K562 (cell line): ENCODE data around the gene UBN2. TPM values are rescaled to one million over a fixed set of nuclear protein-coding genes. Genes with fewer than 3 reads are reported as not detected.

Source experiments
- ATAC-seq: fragments of 200-7000 bp; cut with Tn5 transposase; 3 replicates; pipeline ENCODE4 v1.9.1; 2020; ENCODE audit warnings: moderate library complexity
- BruUV-seq: library from RNA; stranded (reverse); fragments of 400-500 nt; replicated peaks from 2 replicates; lab custom pipeline; 2021; lab: Mats Ljungman, UMichigan
- CTCF ChIA-PET: fragments of 300-600 bp; formaldehyde crosslinking; extraction: SDS; loops from one replicate; lab custom pipeline; 2021; ENCODE audit warnings: low intra/inter-chr PET ratio; lab: Yijun Ruan, JAX
- POLR2A ChIA-PET: fragments of 300-600, 350-650 bp; sonication (Branson Sonifier 250); formaldehyde crosslinking; extraction: SDS; loops from one replicate; lab custom pipeline; 2021; ENCODE audit warnings: antibody characterized with exemption, inconsistent platforms; lab: Yijun Ruan, JAX
- DNase-seq, 4 experiments: peaks; one replicate each; pipeline versions ENCODE4 v3.0.0 to v3.0.0-alpha.2; 2011 to 2018; ENCODE audit warnings: low spot score in 3 of 4, mixed read lengths in 3 of 4; ENCODE audit errors: extremely low read depth in 1 of 4
- FAIRE-seq: peaks from 2 replicates; lab custom pipeline; 2011; peaks lifted over from hg19 to GRCh38; lab: Jason Lieb, UNC
- H2AFZ ChIP-seq: 2 replicates; pipeline ENCODE4 v1.6.0; 2011; ENCODE audit warnings: low read depth, low read length, control low read depth, inconsistent platforms
- H3K27ac ChIP-seq: fragments of 200-600 bp; 3 replicates; pipeline ENCODE4 v1.8.0; 2011; ENCODE audit warnings: low read depth, mild to moderate bottlenecking, control low read depth, inconsistent platforms, low read length, moderate library complexity, mixed read lengths; ENCODE audit errors: extremely low read depth
- H3K27me3 ChIP-seq, 2 experiments: fragments of 300-600 bp in 1 of 2; 2 replicates in 1 of 2; 3 replicates in 1 of 2; pipeline versions ENCODE4 v1.6.0 to v1.8.0; 2011; ENCODE audit warnings: inconsistent platforms in 2 of 2, low read length in 2 of 2, mild to moderate bottlenecking in 1 of 2, mixed read lengths in 1 of 2, moderate library complexity in 1 of 2; ENCODE audit not compliant: control insufficient read depth in 2 of 2, insufficient read depth in 2 of 2
- H3K36me3 ChIP-seq: fragments of 300-600 bp; 3 replicates; pipeline ENCODE4 v1.8.0; 2011; ENCODE audit warnings: mild to moderate bottlenecking, low read length, inconsistent platforms; ENCODE audit not compliant: control insufficient read depth, insufficient read depth
- H3K4me1 ChIP-seq, 2 experiments: fragments of 200-600 bp in 1 of 2; replicated peaks in 1 of 2; 2 replicates in 1 of 2; 3 replicates in 1 of 2; pipeline versions ENCODE4 v1.5.1 to v1.8.0; 2011; ENCODE audit warnings: inconsistent platforms in 2 of 2, low read length in 2 of 2, mild to moderate bottlenecking in 1 of 2, mixed read lengths in 1 of 2, moderate library complexity in 1 of 2; ENCODE audit not compliant: control insufficient read depth in 2 of 2, insufficient read depth in 2 of 2
- H3K4me2 ChIP-seq: 2 replicates; pipeline ENCODE4 v1.6.1; 2011; ENCODE audit warnings: low read length, control low read depth, inconsistent platforms, mixed read lengths; ENCODE audit not compliant: insufficient read depth
- H3K4me3 ChIP-seq: fragments of 200-600 bp; sonication (generic), shearing (Covaris generic); 2 replicates; pipeline ENCODE4 v1.5.1; 2016; ENCODE audit warnings: control low read depth, inconsistent platforms
- H3K79me2 ChIP-seq: fragments of 200-600 bp; 3 replicates; pipeline ENCODE4 v1.8.0; 2011; ENCODE audit warnings: low read length, inconsistent platforms; ENCODE audit not compliant: control insufficient read depth, insufficient read depth
- H3K9ac ChIP-seq, 2 experiments: 2 replicates each; pipeline versions ENCODE4 v1.6.0 to v1.6.1; 2011; ENCODE audit warnings: low read depth in 2 of 2, low read length in 2 of 2, control low read depth in 1 of 2, inconsistent platforms in 1 of 2, mild to moderate bottlenecking in 1 of 2, mixed read lengths in 1 of 2; ENCODE audit not compliant: insufficient read depth in 1 of 2
- H3K9me1 ChIP-seq: one replicate; pipeline ENCODE4 v1.6.0; 2011; ENCODE audit warnings: inconsistent platforms, mild to moderate bottlenecking, low read length, moderate library complexity; ENCODE audit not compliant: control insufficient read depth, insufficient read depth
- H3K9me3 ChIP-seq: replicated peaks from 2 replicates; pipeline ENCODE4 v1.5.1; 2011; ENCODE audit warnings: low read depth, low read length, inconsistent platforms; ENCODE audit not compliant: control insufficient read depth, insufficient read depth
- H4K20me1 ChIP-seq: replicated peaks from 2 replicates; pipeline ENCODE4 v1.6.1; 2011; ENCODE audit warnings: low read length, inconsistent platforms, mixed read lengths; ENCODE audit not compliant: control insufficient read depth, insufficient read depth
- ATF3 ChIP-seq, 2 experiments: fragments of 450-650 bp in 1 of 2; sonication (generic) in 1 of 2; formaldehyde crosslinking in 1 of 2; IDR thresholded peaks in 1 of 2; conservative IDR thresholded peaks in 1 of 2; 2 replicates each; pipeline versions ENCODE4 v1.6.1 to v1.8.1; 2016 to 2023; ENCODE audit warnings: mild to moderate bottlenecking in 2 of 2, moderate library complexity in 2 of 2, inconsistent platforms in 1 of 2, missing genetic modification reagents in 1 of 2
- CHD4 ChIP-seq: fragments of 200-600 bp; sonication (generic); IDR thresholded peaks from 3 replicates; pipeline ENCODE4 v1.6.1; 2012; ENCODE audit warnings: low read depth, mild to moderate bottlenecking, mixed read lengths, low read length, inconsistent platforms; ENCODE audit not compliant: insufficient read depth, insufficient replicate concordance, poor library complexity, severe bottlenecking
- CREM ChIP-seq: IDR thresholded peaks from 2 replicates; pipeline ENCODE4 v1.6.1; 2014; ENCODE audit warnings: antibody characterized with exemption, low read depth
- CSDE1 ChIP-seq, 2 experiments: fragments of 450-650 bp; IDR thresholded peaks; 2 replicates each; pipeline ENCODE4 v1.6.1; 2016; ENCODE audit warnings: mild to moderate bottlenecking in 1 of 2
- GABPB2 ChIP-seq: fragments of 250-450 bp; sonication (Bioruptor Pico); conservative IDR thresholded peaks from 2 replicates; pipeline ENCODE4 v1.5.1; 2021; ENCODE audit warnings: mild to moderate bottlenecking
- GTF2B ChIP-seq: IDR thresholded peaks from 2 replicates; pipeline ENCODE4 v1.6.1; 2011; ENCODE audit not compliant: insufficient read length; ENCODE audit errors: extremely low read depth
- HDAC2 ChIP-seq: fragments of 450-650 bp; IDR thresholded peaks from 2 replicates; pipeline ENCODE4 v1.6.1; 2016; ENCODE audit warnings: mild to moderate bottlenecking
- HMBOX1 ChIP-seq: sonication (generic); IDR thresholded peaks from 2 replicates; pipeline ENCODE4 v1.6.1; 2016
- KAT7 ChIP-seq: sonication (generic); formaldehyde crosslinking; IDR thresholded peaks from 2 replicates; pipeline ENCODE4 v1.8.0; 2022; ENCODE audit warnings: missing genetic modification reagents, mild to moderate bottlenecking, borderline replicate concordance
- KAT8 ChIP-seq: fragments of 450-650 bp; IDR thresholded peaks from 2 replicates; pipeline ENCODE4 v1.6.1; 2016; ENCODE audit warnings: low read depth, mild to moderate bottlenecking
- LEF1 ChIP-seq: fragments of 450-650 bp; IDR thresholded peaks from 2 replicates; pipeline ENCODE4 v1.6.1; 2016; ENCODE audit warnings: mild to moderate bottlenecking
- MAX ChIP-seq: sonication (generic); formaldehyde crosslinking; IDR thresholded peaks from 2 replicates; pipeline ENCODE4 v1.9.0; 2022; ENCODE audit warnings: mild to moderate bottlenecking, missing genetic modification reagents
- NCOA2 ChIP-seq, 2 experiments: fragments of 450-650 bp; IDR thresholded peaks; 2 replicates each; pipeline ENCODE4 v1.6.1; 2018; ENCODE audit warnings: mild to moderate bottlenecking in 2 of 2, moderate library complexity in 1 of 2; ENCODE audit not compliant: partially characterized antibody in 2 of 2
- NR1H2 ChIP-seq: sonication (generic); formaldehyde crosslinking; IDR thresholded peaks from 2 replicates; pipeline ENCODE4 v1.4.0; 2020; ENCODE audit warnings: mild to moderate bottlenecking, missing genetic modification reagents
- PHF21A ChIP-seq: fragments of 450-650 bp; IDR thresholded peaks from 2 replicates; pipeline ENCODE4 v1.6.1; 2017; ENCODE audit warnings: low read depth, borderline replicate concordance
- POU5F1 ChIP-seq: fragments of 150-350 bp; IDR thresholded peaks from 2 replicates; pipeline ENCODE4 v1.6.1; 2014; ENCODE audit warnings: borderline replicate concordance, low read length, low read depth, mild to moderate bottlenecking; ENCODE audit not compliant: partially characterized antibody
- SNIP1 ChIP-seq: fragments of 450-650 bp; IDR thresholded peaks from 2 replicates; pipeline ENCODE4 v1.7.1; 2017; ENCODE audit warnings: low read depth, mild to moderate bottlenecking
- STAG1 ChIP-seq: sonication (generic); formaldehyde crosslinking; IDR thresholded peaks from 2 replicates; pipeline ENCODE4 v1.5.0; 2020; ENCODE audit warnings: missing genetic modification reagents, borderline replicate concordance
- ZNF224 ChIP-seq: sonication (generic); formaldehyde crosslinking; IDR thresholded peaks from 2 replicates; pipeline ENCODE4 v1.8.0; 2022; ENCODE audit warnings: mild to moderate bottlenecking, missing genetic modification reagents
- ZNF282 ChIP-seq: sonication (generic); formaldehyde crosslinking; IDR thresholded peaks from 2 replicates; pipeline ENCODE4 v1.8.1; 2023; ENCODE audit warnings: missing genetic modification reagents
- ZNF311 ChIP-seq: fragments of 250-450 bp; sonication (Bioruptor Pico); IDR thresholded peaks from 2 replicates; pipeline ENCODE4 v1.4.0; 2020; ENCODE audit warnings: mild to moderate bottlenecking, moderate library complexity
- ZNF431 ChIP-seq: sonication (generic); formaldehyde crosslinking; IDR thresholded peaks from 2 replicates; pipeline ENCODE4 v1.8.0; 2022; ENCODE audit warnings: mild to moderate bottlenecking, missing genetic modification reagents
- WGBS: fragments of 100-300 bp; shearing (Covaris generic); methylation state at CpG from one replicate; pipeline ENCODE4 v1.1.6; 2016; ENCODE audit warnings: low coverage, mixed read lengths; ENCODE audit not compliant: insufficient coverage; ENCODE audit errors: missing lambda C conversion rate; 5-methylcytosine and 5-hydroxymethylcytosine counted together
- in situ Hi-C: fragments of 300-500 bp; cut with MboI; formaldehyde crosslinking; loops from 4 replicates; pipeline ENCODE4 v1.15.0; 2018; ENCODE audit warnings: inconsistent platforms, mixed read lengths
- intact Hi-C: fragments of 100-400 bp; cut with micrococcal nuclease; formaldehyde crosslinking; loops from 2 replicates; pipeline ENCODE4 v1.14.2; 2022
- polyA plus RNA-seq, 8 experiments: library from polyadenylated mRNA; depleted of rRNA in 4 of 8; stranded (reverse) in 5 of 8; unstranded in 3 of 8; fragments of >200 nt; fragmentation: Nextera tagmentation in 2 of 8; fragmentation: Illumina TruSeq in 1 of 8; extraction: Ambion mirVana in 2 of 8; extraction: Trizol in 1 of 8; gene quantifications; 2 replicates each; pipeline versions ENCODE4 v1.2.1 to v1.2.3, GENCODE V29; 2011 to 2014; ENCODE audit warnings: inconsistent platforms in 1 of 8, missing spikeins in 1 of 8
- total RNA-seq, 7 experiments: library from RNA; depleted of rRNA in 6 of 7; stranded (reverse); fragments of >200 nt in 6 of 7; fragmentation: Illumina TruSeq in 2 of 7; extraction: Trizol in 2 of 7; gene quantifications; 2 replicates each; pipeline versions ENCODE4 v1.2.1 to v1.2.3, GENCODE V29; 2011 to 2021; ENCODE audit warnings: low replicate concordance in 1 of 7

Gene UBN2
- total and polyA plus RNA-seq, 9 of the 15 experiments (the other 6 are each of a cell fraction or from before 2014, with no cell fraction given), result 1.2 to 19.5 (median 9.9) TPM

GRCh38 chr7:139232377-139232717 is 1.3 kb downstream of the UBN2 start:
- H3K4me3 ChIP-seq, result peak overlapping the region; percentile 92
- H3K27me3 ChIP-seq, result no peaks in the 10 kb centered on the region
- intact Hi-C loops, result loop anchor here (5.0 kb wide), 2 partner anchors 125 to 140 kb away; partner anchors contain the start of gene ZC3HAV1
- H3K9me1 ChIP-seq, result no peaks in the 10 kb centered on the region
- under 1% methylated on average over 8 of the region's 8 CpGs for WGBS
- ATAC-seq (peak; percentile 55), FAIRE-seq (peak; percentile 65), DNase-seq (peak in 1 of 4 experiments; percentile 61)
- H2AFZ ChIP-seq, result no peak overlapping the region
- BruUV-seq, result no TSS peak
- peak overlapping the region; percentile 93 to 100; a peak in 3 of 4 replicates for H3K9ac ChIP-seq
- H3K27ac ChIP-seq, result no peak overlapping the region
- peaks cover 15 to 17% of the 10 kb centered on the region in 2 experiments for H3K4me1 ChIP-seq
- H3K4me2 ChIP-seq, result peak overlapping the region; percentile 98
- H3K36me3 ChIP-seq, result peaks cover 6% of the 10 kb centered on the region
- CTCF ChIA-PET, result no interaction called here
- H4K20me1 ChIP-seq, result peaks cover 11% of the 10 kb centered on the region; the same call in 1 of the 2 replicates
- POLR2A ChIA-PET, result interaction anchor here (1.1 to 5.8 kb wide), 5 partner anchors 12 to 118 kb away, joined by 3 to 53 read pairs (median 3); no protein-coding TSS in a partner anchor
- in situ Hi-C loops, result no loop called here
- no peaks in the 10 kb centered on the region for H3K9me3 ChIP-seq
- peaks cover 49% of the 10 kb centered on the region for H3K79me2 ChIP-seq
- TF ChIP-seq KAT8 (no peak), LEF1 (0 out of 2 replicates have a peak, but pooled peaks have one; percentile 6), ATF3 (IDR thresholded peaks at IDR 0.05) (peak; percentile 48; the same call in 1 of the 2 replicates), ATF3 (CRISPR knock-in tag; conservative IDR thresholded peaks at IDR 0.05) (no peak), GABPB2 (CRISPR knock-in tag) (no peak), STAG1 (no peak), CHD4 (no peak), ZNF224 (CRISPR knock-in tag) (no peak), HDAC2 (peak; percentile 9; the same call in 1 of the 2 replicates), HMBOX1 (peak; percentile 86), CSDE1 (IDR thresholded peaks at IDR 0.05) (no peak), GTF2B (no peak), NCOA2 (IDR thresholded peaks at IDR 0.05; ENCODE audit: partially characterized antibody in 2 of 2) (no peak), NR1H2 (CRISPR knock-in tag) (no peak), SNIP1 (no peak), PHF21A (no peak), CREM (no peak), POU5F1 (no peak), ZNF282 (no peak), KAT7 (CRISPR knock-in tag) (no peak), MAX (CRISPR knock-in tag) (no peak), ZNF311 (CRISPR knock-in tag) (no peak), ZNF431 (CRISPR knock-in tag) (no peak)
